ENCODE results near the gene PET100. TPM values are rescaled to one million over a fixed set of nuclear protein-coding genes. Genes with fewer than 3 reads are reported as not detected.

PET100 gene
- total RNA-seq, 3 donors from 2014 or later: 23.7 to 40.4 (median 33.1) TPM

GRCh38 chr19:7648265-7649014 lies 18.8 kb downstream of the PET100 start:
- intact Hi-C loops (cut with DNase I; ENCODE audit: low total_unique reads): no loop called here
- peak overlapping the region; percentile 56 to 68 for H3K27ac ChIP-seq
- no peaks in the 10 kb centered on the region for H3K4me1 ChIP-seq
- no peak for DNase-seq (ENCODE audit: low spot score in 2 of 2)
- no peaks in the 10 kb centered on the region for H3K36me3 ChIP-seq
- no peaks in the 10 kb centered on the region for H3K27me3 ChIP-seq
- no peak overlapping the region for H3K4me3 ChIP-seq
- no peak for TF ChIP-seq POLR2A (IDR thresholded peaks at IDR 0.05)
- no peak for TF ChIP-seq POLR2AphosphoS5 (IDR thresholded peaks at IDR 0.05)
- TF ChIP-seq, protein P1, sequence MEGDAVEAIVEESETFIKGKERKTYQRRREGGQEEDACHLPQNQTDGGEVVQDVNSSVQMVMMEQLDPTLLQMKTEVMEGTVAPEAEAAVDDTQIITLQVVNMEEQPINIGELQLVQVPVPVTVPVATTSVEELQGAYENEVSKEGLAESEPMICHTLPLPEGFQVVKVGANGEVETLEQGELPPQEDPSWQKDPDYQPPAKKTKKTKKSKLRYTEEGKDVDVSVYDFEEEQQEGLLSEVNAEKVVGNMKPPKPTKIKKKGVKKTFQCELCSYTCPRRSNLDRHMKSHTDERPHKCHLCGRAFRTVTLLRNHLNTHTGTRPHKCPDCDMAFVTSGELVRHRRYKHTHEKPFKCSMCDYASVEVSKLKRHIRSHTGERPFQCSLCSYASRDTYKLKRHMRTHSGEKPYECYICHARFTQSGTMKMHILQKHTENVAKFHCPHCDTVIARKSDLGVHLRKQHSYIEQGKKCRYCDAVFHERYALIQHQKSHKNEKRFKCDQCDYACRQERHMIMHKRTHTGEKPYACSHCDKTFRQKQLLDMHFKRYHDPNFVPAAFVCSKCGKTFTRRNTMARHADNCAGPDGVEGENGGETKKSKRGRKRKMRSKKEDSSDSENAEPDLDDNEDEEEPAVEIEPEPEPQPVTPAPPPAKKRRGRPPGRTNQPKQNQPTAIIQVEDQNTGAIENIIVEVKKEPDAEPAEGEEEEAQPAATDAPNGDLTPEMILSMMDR (IDR thresholded peaks at IDR 0.05): no peak
- no peaks in the 10 kb centered on the region for H3K9me3 ChIP-seq

- Histone ChIP-seq H3K4me3 (no peak overlapping the region), H3K27me3 (no peaks in the 10 kb centered on the region), H3K9me3 (no peaks in the 10 kb centered on the region), H3K4me1 (no peaks in the 10 kb centered on the region), H3K27ac (peak overlapping the region in 1 of 2 donors; percentile 68), H3K36me3 (no peaks in the 10 kb centered on the region)
- DNase-seq (ENCODE audit: low spot score in 2 of 2): no peak
- intact Hi-C loops (cut with DNase I; ENCODE audit: low total_unique reads): no loop called here
- TF ChIP-seq, protein P1 (IDR thresholded peaks at IDR 0.05): no peak
- TF ChIP-seq POLR2AphosphoS5 (IDR thresholded peaks at IDR 0.05): no peak
- TF ChIP-seq POLR2A (IDR thresholded peaks at IDR 0.05): no peak
These were observed 20.6 kb downstream of the PET100 start for GRCh38 chr19:7650148-7650547.

DNA sequence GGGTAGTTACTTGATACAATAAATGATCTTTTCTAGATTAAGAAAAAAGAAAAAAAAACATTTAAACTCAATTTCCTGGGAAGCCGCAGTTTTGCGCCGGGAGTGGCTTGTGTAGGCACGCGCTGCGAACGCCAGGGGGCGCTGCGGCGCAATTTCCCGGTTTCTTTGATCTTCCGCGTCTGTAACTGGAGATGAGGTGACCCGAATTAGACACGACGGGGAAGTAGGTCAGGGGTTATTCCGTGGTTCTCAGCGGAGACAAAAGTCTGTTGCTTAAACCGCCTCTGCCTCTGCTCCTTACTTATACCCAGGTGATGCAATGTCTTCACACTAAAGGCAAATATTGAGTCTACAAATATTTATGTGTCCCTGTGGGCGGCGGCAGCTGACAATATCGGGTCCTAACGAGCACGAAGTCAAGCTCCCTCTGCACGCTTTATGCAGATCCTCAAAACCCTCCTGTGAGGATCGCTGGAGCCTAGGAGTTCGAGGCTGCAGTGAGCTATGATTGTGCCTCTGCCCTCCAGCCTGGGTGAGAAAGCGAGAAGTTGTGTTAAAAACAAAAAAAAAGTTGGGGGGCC lies 22.6 kb downstream of the PET100 start:
- no peaks in the 10 kb centered on the region for H3K36me3 ChIP-seq
- H3K4me1 ChIP-seq: no peaks in the 10 kb centered on the region
- DNase-seq (ENCODE audit: low spot score in 2 of 2): peak; percentile 85 to 92
- peak overlapping the region in 2 of 3 donors; percentile 17 to 45 for H3K4me3 ChIP-seq
- TF ChIP-seq, protein P1 (IDR thresholded peaks at IDR 0.05): peak; percentile 96 to 98 (median 98)
- TF ChIP-seq POLR2A (IDR thresholded peaks at IDR 0.05): no peak
- peak; percentile 49 to 59 (median 53) for TF ChIP-seq POLR2AphosphoS5 (IDR thresholded peaks at IDR 0.05)
- H3K9me3 ChIP-seq: no peaks in the 10 kb centered on the region
- H3K27me3 ChIP-seq: no peaks in the 10 kb centered on the region
- intact Hi-C loops (cut with DNase I; ENCODE audit: low total_unique reads): no loop called here
- peak overlapping the region in 1 of 2 donors; percentile 49 for H3K27ac ChIP-seq

- H3K4me1 ChIP-seq: no peaks in the 10 kb centered on the region
- no peaks in the 10 kb centered on the region for H3K27me3 ChIP-seq
- no peaks in the 10 kb centered on the region for H3K36me3 ChIP-seq
- H3K9me3 ChIP-seq: no peaks in the 10 kb centered on the region
- no peak overlapping the region for H3K4me3 ChIP-seq
- intact Hi-C loops (cut with DNase I; ENCODE audit: low total_unique reads): no loop called here
- H3K27ac ChIP-seq: peak overlapping the region; percentile 36 to 61
- DNase-seq (ENCODE audit: low spot score in 2 of 2): no peak
- TF ChIP-seq POLR2A (IDR thresholded peaks at IDR 0.05) (no peak), POLR2AphosphoS5 (IDR thresholded peaks at IDR 0.05) (no peak)
- TF ChIP-seq, protein P1 (IDR thresholded peaks at IDR 0.05): no peak
These were observed 24.8 kb downstream of the PET100 start for GRCh38 chr19:7654401-7654800.

DNA sequence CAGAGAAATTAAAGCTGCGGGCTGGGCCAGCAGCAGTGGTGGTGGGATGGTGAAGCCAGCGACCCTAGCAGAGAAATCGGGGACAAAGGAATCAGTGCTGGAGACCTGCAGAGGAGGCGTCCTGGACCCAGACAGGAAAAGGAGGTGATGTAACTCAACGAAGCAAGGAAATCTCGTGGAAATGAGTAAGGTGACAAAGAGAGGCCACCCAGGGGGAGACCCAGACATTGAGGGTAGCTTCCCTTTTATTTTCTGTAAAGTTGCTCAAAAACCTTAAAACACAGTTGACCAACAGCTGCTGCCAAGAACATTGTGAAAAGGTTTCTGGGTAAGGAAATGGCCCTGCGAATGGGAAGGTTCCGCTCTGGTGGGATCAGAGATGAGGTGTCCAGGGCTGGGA lies 26.0 kb downstream of the PET100 start:
- Histone ChIP-seq H3K36me3 (no peaks in the 10 kb centered on the region), H3K9me3 (no peaks in the 10 kb centered on the region), H3K27ac (no peak overlapping the region), H3K4me3 (no peak overlapping the region), H3K27me3 (no peaks in the 10 kb centered on the region), H3K4me1 (no peaks in the 10 kb centered on the region)
- no peak for TF ChIP-seq POLR2AphosphoS5 (IDR thresholded peaks at IDR 0.05)
- no peak for TF ChIP-seq POLR2A (IDR thresholded peaks at IDR 0.05)
- TF ChIP-seq, protein P1 (IDR thresholded peaks at IDR 0.05): no peak
- intact Hi-C loops (cut with DNase I; ENCODE audit: low total_unique reads): no loop called here
- no peak for DNase-seq (ENCODE audit: low spot score in 2 of 2)

Data from breast epithelium (tissue), 4 donors.